ENCODE data around the gene PABPC1L. TPM values are rescaled to one million over a fixed set of nuclear protein-coding genes. Genes with fewer than 3 reads are reported as not detected.

PABPC1L gene
- total RNA-seq, 2 experiments from 2014 or later = 88.4 to 93.8 TPM

GRCh38 chr20:44956410-44956809 is 46.5 kb downstream of the PABPC1L start:
- Mint-ChIP-seq H3K9me3 (no peaks in the 10 kb centered on the region), H3K27me3 (no peaks in the 10 kb centered on the region), H3K4me3 (no peak overlapping the region), H3K4me1 (ENCODE audit: low read depth) (peaks cover 59% of the 10 kb centered on the region), H3K27ac (no peak overlapping the region), H3K36me3 (ENCODE audit: low read depth) (peaks cover 76% of the 10 kb centered on the region)
- ATAC-seq (no peak), DNase-seq (no peak)
- CTCF ChIA-PET = interaction anchor here (2.2 kb wide), 1 partner anchor 45 kb away, joined by 5 read pairs; no protein-coding TSS in a partner anchor
- POLR2A ChIA-PET = interaction anchor here (0.7 to 1.9 kb wide), 3 partner anchors 9 to 14 kb away, joined by 3 to 7 read pairs (median 4); no protein-coding TSS in a partner anchor
- intact Hi-C loops (cut with micrococcal nuclease) = no loop called here
- no peak for TF ChIP-seq CTCF (IDR thresholded peaks at IDR 0.05)

GRCh38 chr20:44958276-44958675 is 48.4 kb downstream of the PABPC1L start:
- DNase-seq = no peak
- H3K27ac Mint-ChIP-seq = peak overlapping the region; percentile 40
- peaks cover 57% of the 10 kb centered on the region for H3K36me3 Mint-ChIP-seq (ENCODE audit: low read depth)
- intact Hi-C loops (cut with micrococcal nuclease) = no loop called here
- TF ChIP-seq CTCF (IDR thresholded peaks at IDR 0.05) = no peak
- peak overlapping the region; percentile 84 for H3K4me3 Mint-ChIP-seq
- peaks cover 66% of the 10 kb centered on the region for H3K4me1 Mint-ChIP-seq (ENCODE audit: low read depth)
- POLR2A ChIA-PET = interaction anchor here (1.0 to 3.5 kb wide), 7 partner anchors 9 to 78 kb away, joined by 3 to 14 read pairs (median 5); partner anchors contain the start of gene PABPC1L
- CTCF ChIA-PET = interaction anchor here (0.5 to 2.3 kb wide), 6 partner anchors 47 to 138 kb away, joined by 3 to 12 read pairs (median 4); no protein-coding TSS in a partner anchor
- H3K9me3 Mint-ChIP-seq = peaks cover 2% of the 10 kb centered on the region
- no peaks in the 10 kb centered on the region for H3K27me3 Mint-ChIP-seq
- no peak for ATAC-seq

GRCh38 chr20:44959082-44959637 is 49.3 kb downstream of the PABPC1L start:
- intact Hi-C loops (cut with micrococcal nuclease) = no loop called here
- CTCF ChIA-PET = interaction anchor here (1.0 to 2.3 kb wide), 4 partner anchors 12 to 137 kb away, joined by 3 to 12 read pairs (median 4); no protein-coding TSS in a partner anchor
- TF ChIP-seq CTCF (IDR thresholded peaks at IDR 0.05) = no peak
- Mint-ChIP-seq H3K27ac (peak overlapping the region; percentile 99), H3K4me1 (ENCODE audit: low read depth) (peaks cover 70% of the 10 kb centered on the region), H3K9me3 (peaks cover 2% of the 10 kb centered on the region), H3K36me3 (ENCODE audit: low read depth) (peaks cover 49% of the 10 kb centered on the region), H3K4me3 (peak overlapping the region; percentile 84), H3K27me3 (no peaks in the 10 kb centered on the region)
- no peak for ATAC-seq
- POLR2A ChIA-PET = interaction anchor here (0.6 to 3.7 kb wide), 19 partner anchors 9 to 95 kb away, joined by 3 to 35 read pairs (median 5); partner anchors contain the start of genes PABPC1L and YWHAB
- no peak for DNase-seq

GRCh38 chr20:44959638-44960102 is 49.8 kb downstream of the PABPC1L start:
- Mint-ChIP-seq H3K4me3 (peak overlapping the region; percentile 84), H3K4me1 (ENCODE audit: low read depth) (peaks cover 71% of the 10 kb centered on the region), H3K27me3 (no peaks in the 10 kb centered on the region), H3K9me3 (peaks cover 2% of the 10 kb centered on the region), H3K27ac (peak overlapping the region; percentile 99), H3K36me3 (ENCODE audit: low read depth) (peaks cover 45% of the 10 kb centered on the region)
- intact Hi-C loops (cut with micrococcal nuclease) = loop anchor here (5.0 kb wide), 1 partner anchor 72 kb away; the partner anchor contains the start of gene YWHAB
- ChIA-PET CTCF (interaction anchor here (0.6 to 3.1 kb wide), 7 partner anchors 8 to 152 kb away, joined by 3 to 12 read pairs (median 3); no protein-coding TSS in a partner anchor), POLR2A (interaction anchor here (0.9 to 3.7 kb wide), 21 partner anchors 9 to 91 kb away, joined by 3 to 35 read pairs (median 5); partner anchors contain the start of genes PABPC1L and YWHAB)
- DNase-seq (peak; percentile 92), ATAC-seq (peak; percentile 64)
- TF ChIP-seq CTCF (IDR thresholded peaks at IDR 0.05) = no peak

All from activated CD8-positive, alpha-beta T cell treated with anti-CD3 and anti-CD28 coated beads for 36 hours (primary cell).